Activated CD4-positive, alpha-beta T cell treated with anti-CD3 and anti-CD28 coated beads, Interleukin-2, amount 50 U/mL, for 48 hours (primary cell): ENCODE data around the gene CYLD.

ENCODE experiments used
- DNase-seq, 2 experiments: peaks; one replicate each; pipeline ENCODE4 v3.0.0-alpha.2; 2020

Gene CYLD

DNA sequence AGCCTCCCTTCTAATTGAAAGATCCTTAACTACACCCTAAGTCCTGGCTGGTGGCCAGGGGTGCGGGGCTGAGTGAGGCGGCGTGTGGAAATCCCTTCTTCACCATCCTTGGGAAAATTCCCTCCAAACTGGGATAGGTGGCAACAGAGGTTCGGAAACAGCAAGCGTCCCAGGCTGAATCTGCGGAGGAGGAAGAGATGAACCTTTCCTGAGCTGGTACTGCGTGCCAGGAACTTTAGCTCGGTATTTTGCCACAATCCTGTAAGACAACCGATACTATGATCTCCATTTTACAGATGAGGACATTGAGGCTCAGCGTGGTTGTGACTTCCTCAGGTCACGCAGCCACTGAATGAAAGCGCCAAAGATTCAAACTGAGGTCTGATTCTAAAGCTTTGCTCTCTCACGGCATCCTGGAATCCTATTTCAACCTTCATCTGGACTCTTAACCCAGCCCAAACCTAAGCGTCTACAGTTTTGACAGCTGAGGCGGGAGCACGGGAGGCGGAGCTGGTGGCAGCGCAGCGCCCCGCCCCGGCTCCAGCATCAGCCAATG lies 583 bp upstream of the CYLD start:
- DNase-seq = no peak

DNA sequence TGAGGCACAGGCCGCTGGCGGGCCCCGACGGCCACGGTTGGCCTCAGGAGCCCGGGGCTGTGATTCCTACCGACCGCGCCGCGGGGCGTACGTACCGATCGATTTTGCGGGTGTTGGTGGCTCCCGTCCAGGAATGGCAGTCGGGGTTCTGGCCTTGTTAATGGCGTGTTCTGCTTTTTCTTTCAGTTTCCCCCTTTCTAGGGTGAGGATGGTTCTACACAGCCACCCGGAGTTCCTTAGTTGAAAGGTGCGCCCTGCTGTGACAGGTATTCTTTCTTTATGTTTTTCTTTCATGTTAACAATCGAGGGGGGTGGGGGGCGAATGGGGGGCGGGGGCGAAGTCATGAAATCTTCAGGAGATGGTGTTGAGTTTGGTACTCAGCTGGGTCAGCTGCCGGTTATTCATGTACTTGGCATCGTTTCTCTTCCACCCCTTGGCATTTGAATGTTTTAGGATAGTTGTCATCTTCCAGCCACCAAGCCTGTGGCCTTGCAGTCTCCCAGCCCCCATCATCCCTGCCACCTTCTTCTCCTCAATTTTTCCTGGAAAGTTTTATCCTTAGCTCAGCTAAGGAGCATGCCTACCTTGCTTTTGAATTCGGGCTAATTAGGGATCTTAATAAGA lies 802 bp downstream of the CYLD start:
- DNase-seq = peak; percentile 39 to 50

DNA sequence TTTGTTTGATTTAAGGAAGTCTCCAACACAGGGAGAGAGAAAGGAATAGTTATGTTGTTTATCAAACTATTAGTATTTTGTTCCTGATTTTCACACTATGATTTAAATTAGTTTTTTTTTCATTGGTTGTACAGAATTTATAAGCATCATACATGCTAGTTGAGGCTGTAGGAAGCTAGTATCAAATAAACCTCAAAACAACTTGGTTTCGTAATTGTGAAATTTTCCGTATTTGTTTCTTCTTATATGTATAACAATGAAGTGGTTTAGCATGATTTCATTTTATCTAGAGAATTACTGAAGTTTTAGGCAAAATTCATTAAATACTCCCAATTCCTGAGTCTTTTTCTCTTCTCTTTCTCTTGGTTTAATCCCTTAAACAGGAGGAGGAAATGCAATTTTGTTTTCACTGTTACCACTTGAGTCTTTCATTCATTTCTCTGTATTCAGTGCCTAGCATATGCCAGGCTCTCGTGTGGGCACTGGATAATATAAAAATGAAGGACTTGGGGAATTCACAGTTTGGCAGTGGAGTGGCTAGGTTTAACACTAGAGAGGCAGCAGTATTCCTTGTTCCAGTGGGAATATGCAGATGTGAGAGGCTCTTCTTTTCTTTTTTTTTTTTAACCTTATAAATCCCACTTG lies 1.8 kb downstream of the CYLD start:
- no peak for DNase-seq

DNA sequence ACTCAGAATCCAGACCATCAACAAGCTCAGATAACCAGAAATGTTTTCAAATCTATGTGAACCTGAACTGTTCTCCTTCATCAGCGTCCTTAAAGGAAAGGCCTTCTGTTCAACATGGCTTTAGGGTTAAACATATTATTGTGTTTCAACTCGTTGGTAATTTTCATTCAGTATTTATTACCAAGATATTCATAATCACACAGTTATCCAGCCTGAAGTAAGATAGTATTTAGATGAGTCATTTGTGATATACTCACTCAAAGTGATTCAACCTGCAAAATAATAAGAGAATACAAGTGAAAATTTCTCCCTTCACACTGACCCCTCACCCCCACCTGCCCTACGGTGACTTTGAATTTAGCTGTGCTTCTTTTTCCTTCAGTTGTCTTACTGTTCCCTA lies 3.0 kb downstream of the CYLD start:
- no peak for DNase-seq

DNA sequence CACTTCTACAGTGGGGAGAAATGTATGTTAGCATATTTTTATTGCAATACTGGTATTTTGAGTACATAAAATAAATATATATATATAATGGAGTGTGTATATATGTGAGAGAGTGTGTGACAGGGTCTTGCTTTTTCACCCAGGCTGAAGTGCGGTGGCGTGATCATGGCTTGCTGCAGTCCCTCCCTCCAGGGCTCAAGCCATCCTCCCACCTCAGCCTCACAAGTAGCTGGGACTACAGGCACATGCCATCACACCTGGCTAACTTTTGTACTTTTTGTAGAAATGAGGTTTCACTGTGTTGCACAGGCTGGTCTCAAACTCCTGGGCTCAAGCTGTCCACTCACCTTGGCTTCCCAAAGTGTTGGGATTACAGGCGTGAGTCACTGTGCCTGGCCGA lies 4.1 kb downstream of the CYLD start:
- peak in 1 of 2 experiments; percentile 34 for DNase-seq

DNA sequence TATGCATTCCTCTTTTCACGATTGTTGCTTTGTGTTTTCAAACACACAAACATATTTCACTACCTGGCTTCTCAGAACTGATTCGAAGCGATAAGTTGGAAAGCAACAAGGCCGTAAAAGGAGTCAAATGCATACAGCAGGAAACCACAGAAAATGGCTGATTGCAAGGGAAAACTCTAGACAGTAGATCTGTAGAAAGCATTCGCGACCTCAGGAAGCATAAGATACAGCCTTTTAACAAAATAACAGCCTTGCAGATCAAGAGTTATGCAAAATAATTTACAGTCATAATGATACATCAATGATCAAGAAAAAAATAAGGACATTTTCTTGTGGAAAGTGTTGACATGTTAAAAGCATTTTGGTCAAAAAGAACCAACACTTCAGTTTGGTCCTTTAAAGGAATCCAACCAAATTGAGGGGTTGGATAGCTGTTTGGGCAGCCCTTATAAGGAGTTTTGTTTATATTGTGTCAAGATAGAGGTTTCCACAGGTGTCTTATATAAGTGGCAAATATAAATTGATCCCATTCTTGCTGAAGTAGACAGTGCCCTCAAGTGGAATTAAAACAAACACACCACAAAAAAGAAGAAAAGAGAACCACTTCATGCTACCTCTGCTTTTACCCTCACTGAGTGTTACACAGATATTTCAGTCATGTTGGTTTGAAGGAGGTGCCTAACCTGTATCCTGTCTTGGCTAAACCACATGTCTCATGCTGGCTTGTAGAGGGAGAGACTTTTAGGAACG lies 5.5 kb downstream of the CYLD start:
- no peak for DNase-seq

DNA sequence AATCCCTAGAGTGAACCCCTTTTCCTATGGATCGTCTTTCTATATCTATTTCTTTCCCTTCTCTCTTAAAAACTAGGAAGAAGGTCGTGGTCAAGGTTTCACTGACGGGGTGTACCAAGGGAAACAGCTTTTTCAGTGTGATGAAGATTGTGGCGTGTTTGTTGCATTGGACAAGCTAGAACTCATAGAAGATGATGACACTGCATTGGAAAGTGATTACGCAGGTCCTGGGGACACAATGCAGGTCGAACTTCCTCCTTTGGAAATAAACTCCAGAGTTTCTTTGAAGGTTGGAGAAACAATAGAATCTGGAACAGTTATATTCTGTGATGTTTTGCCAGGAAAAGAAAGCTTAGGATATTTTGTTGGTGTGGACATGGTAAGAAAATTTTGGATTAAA lies 9.6 kb downstream of the CYLD start:
- no peak for DNase-seq

DNA sequence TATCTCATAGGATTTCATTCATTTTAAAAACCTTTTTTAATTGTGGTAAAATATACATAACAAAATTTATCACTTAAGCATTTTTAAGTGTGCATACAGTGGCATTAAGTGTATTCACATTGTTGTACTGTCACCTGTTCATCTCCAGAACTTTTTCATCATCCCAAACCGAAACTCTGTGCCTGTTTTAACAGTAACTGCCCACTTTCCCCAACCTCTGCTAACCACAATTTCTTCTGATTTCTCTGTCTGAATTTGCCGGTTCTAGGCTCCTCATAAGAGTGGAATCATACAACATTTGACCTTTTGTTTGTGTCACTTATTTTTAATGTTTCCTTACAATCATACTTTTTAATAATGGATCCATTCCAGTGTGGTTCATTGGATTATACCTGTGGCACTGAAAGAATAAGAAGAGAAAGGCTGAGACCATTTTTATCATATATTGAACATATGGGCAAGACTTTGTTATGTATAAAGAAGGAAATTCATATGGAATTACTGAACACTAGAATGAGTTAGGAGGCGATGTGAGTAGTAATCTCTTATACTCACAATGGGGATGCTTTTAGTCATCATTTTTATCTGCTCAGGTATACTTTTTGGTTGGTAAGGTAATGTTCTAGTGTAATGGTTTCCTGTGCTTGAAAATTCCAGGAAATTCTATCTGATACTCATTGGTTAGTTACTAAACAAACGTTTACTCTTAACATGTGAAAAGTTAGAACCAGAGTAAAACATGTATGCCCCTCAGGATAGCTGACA lies 10.8 kb downstream of the CYLD start:
- no peak for DNase-seq

DNA sequence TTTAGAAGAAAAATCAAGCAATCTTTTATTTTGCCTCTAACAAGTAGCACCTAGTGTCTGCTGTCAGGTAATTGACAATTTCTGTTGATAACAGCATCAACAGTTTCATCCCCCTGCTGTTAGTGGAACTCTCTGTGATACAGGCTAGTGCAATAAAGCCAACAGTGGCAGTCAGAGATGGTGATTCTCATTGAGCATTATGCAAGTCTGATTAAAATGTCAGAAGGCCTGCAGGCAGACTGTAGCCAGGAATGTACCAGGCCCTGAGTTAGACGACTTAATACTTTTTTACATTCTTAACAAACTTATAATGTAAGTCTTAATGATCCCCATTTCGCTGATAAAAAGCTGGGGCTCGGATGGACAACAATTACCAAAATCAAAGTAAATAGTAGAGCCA lies 14.6 kb downstream of the CYLD start:
- no peak for DNase-seq

DNA sequence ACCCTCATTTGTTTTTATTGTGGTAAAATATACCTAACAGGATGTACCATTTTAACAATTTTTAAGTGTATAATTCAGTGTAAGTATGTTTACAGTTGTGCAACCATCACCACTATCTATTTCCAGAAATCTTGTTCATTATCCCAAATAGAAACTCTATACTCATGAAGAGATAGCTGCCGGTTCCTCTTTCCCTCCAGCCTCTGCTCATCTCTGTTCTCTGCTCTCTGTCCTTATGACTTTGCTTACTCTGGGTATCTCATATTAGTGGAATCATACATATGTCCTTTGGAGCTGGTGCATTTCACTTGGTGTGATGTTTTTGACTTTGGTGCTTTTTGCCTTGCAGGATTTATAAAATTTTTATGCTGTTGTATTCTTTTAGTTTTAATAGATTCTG lies 19.4 kb downstream of the CYLD start:
- DNase-seq = no peak

DNA sequence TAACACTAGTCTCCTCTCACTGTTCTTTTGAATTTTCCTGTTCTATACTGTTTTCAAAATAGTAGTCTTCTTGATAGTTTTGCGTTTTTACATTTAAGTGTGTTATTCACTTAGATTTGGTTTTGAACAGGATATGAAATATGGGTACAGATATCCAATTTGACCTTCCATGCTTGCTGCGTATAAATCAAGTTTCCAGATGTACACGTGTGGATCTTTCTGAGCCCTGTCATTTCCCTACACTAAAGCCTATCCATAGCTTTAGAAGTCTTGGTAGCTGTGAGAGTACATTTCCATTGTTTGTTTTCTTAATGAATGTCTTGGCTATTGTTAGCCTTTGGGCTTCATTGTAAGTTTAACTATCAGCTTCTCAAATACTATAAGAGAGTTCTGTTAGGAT lies 20.4 kb downstream of the CYLD start:
- DNase-seq = no peak

DNA sequence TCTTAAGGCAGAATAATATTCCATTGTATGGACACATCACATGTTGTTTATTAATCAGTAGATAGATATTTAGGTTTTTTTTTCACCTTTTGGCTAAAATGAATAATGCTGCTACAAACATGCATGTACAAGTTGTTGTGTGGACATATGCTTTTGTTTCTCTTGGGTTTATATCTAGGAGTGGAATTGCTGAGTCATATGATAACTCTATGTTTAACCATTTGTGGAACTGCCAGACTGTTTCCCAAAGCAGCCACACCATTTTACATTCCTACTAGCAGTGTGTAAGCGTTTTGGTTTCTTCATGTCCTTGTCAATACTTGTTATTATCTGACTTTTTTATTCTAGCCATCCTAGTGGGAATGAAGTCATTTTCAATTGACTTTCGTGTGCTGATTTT lies 21.3 kb downstream of the CYLD start:
- DNase-seq = no peak

DNA sequence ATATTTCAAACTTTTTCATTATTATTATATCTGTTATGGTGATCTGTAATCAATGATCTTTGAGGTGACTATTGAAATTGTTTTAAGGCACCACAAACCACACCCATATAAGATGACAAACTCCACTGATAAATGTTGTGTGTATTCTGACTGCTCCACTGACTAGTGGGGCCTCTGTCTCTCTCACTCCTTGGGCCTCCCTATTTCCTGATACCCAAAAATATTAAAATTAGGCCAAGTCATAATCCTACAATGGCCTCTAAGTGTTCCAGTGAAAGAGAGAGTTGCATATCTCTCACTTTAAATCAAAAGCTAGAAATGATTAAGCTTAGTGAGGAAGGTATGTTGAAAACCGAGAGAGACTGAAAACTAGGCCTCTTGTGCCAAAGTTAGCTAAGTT lies 23.4 kb downstream of the CYLD start:
- no peak for DNase-seq

DNA sequence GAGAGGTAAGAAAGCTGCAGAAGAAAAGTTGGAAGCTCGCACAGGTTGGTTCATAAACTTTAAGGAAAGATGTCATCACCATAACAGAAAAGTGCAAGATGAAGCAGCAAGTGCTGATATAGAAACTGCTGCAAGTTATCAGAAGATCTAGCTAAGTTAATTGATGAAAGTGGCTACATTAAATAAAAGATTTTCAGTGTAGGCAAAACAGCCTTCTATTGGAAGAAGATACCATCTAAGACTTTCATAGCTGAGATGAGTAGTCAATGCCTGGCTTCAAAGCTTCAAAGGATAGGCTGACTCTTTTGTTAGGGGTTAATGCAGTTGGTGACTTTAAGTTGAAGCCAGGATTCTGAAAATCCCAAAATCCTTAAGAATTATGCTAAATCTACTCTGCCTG lies 24.0 kb downstream of the CYLD start:
- no peak for DNase-seq

DNA sequence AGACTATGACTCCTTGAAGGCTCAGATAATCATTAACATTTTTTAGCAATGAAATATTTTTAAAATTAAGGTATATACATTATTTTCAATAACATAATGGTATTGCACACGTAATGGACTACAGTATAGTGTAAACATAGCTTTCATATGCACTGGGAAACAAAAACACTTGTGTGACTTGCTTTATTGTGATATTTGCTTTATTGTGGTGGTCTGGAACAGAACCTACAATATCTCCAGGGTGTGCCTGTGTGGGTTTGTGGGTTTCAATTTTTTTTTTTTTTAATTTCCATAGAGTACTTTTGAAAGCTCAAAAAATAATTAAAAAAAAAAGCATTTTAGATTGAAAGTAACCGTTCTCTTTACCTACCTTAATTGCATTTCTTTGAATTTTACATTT lies 25.3 kb downstream of the CYLD start:
- DNase-seq = no peak

DNA sequence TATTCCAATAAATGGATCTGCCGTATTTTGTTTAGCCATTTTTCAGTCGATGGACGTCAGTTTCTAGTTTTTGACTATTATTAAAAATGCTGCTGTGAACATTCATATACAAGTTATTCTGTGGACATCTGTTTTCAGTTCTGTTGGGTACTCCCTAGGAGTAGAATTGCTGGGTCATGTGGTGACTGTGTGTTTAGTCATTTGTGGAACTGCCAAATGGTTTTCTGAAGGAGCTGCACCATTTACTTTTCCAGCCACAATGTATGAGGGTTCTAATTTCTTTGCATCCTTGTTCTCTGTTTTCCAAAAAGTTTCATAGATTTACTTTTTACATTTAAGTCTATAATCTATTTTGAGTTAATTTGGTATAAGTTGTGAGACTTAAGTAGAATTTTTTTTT lies 29.5 kb downstream of the CYLD start:
- no peak for DNase-seq

DNA sequence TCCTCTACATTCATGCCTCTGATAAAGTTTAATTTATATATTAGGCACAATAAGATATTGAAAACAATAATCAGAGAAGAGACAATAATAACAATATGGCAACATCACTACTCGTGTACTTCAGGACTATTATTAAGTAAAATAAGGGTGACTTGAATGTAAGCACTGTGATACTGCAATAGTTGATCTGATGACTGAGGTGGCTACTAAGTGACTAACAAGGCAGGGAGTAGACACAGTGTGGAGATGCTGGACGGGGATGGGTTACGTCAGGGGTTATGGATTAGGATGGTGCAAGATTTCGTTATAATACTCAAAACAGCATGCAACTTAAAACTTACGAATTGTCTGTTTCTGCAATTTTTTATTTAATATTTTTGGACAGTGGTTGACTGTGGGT lies 32.5 kb downstream of the CYLD start:
- DNase-seq = no peak

DNA sequence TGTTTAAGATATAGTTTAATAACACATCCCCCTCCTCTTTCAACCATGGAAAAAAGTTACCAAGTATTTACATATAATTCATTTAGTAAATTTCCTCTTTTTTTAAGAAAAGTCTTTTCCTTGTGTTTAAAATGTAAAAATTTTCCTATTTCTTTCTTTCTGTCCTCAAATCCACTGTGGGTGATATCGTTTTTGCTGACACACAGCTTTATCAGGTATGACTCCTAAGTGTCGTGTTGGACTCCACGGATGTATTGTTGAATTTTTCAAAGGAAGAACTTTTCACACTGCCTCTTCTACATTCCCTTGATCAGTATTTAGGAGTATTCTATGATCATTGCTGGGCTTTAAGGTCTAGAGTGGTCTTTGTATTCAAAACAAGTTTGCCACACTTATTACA lies 33.1 kb downstream of the CYLD start:
- no peak for DNase-seq

DNA sequence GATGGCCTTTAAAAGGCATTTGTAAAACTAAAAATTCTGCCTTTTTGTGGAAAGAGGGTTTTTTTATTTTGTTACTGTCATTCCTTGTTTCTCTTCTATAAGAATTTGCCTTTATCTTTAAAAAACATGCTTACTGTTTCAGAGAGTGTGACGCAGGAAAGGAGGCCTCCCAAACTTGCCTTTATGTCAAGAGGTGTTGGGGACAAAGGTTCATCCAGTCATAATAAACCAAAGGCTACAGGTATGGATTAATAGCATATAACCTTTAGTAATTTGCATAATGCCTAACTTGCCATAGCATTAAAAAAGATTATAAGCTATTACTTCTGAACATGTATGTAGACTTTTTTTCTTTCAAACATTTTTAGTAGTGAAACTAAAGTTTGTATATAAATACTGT lies 34.2 kb downstream of the CYLD start:
- DNase-seq = no peak

DNA sequence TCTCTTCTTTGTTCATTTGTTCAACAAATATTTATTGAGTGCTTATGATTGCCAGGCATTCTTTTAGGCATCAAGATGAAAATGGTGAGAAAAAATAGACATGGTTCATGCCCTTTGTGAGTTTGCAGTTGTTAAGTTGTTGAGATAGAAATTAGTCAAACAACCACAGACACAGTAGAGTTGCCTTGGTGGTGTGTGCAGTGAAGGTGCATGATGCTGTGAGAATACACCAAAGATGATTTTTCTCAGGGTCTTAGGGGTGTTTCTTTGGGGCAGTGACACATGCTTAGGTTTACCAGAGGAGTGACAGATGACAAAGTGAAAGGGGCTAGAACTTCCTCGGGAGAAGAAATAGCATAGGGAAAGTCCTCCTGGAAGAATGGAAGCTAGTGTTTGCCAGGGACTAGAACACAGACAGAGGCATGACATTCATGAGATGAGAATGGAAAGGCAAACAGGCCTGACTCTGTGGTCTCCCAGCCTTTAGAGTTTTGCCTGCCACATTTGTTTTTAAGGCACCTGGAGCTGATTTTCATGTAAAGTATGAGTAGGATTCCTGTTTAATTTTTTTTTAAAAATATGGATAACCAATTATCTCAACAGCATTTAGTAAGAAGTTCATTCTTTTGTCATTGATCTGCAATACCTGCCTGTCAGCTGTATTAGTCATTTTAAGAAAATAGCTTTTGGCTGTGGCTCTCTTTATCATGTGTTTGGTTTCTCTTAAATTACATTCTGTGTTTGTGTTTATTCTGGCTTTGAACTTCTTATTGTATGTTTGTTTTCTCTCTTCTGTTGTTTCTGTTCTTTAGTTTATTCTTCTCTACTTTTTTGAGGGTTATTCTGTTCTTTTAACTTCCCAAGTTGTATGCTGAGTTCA lies 36.6 kb downstream of the CYLD start:
- no peak for DNase-seq

DNA sequence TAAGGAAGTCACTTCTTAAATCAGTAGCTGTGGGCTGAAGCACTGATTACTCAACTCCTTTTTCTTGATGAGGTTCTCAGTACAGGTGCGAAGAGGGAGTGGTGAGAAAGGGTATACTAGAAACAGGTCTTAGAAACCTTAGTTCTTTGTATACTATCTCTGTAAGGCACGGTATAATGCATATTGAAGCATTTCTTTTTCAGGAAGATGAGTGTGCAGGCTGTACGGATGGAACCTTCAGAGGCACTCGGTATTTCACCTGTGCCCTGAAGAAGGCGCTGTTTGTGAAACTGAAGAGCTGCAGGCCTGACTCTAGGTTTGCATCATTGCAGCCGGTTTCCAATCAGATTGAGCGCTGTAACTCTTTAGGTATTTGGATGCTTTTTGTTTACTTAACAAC lies 39.2 kb downstream of the CYLD start:
- DNase-seq = no peak

DNA sequence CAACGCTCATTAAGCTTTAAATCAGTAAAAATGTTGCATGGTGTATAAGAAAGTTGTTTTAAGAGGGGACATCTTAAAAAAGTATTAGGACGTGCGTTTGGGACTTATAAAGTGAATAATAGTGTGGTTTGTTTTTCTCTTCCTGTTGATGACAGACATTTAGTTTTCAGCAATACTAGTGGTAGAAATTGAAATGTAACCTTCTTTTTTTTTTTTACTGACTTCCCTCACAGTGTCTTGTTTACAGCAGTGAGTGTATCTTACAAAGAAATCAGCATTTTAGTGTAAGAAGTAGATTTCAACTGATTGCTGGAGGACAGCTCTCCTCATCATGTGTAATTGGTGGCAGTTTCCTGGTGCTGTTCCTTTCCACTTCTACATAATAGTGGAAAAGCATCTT lies 39.6 kb downstream of the CYLD start:
- DNase-seq = no peak
